ENCODE data around the gene IL19.

GRCh38 chr1:206866062-206866461 lies 95.5 kb downstream of the IL19 start:
- TF ChIP-seq POLR2A (IDR thresholded peaks at IDR 0.05; ENCODE audit: extremely low read depth, insufficient read length) = no peak
- no peak for TF ChIP-seq CTCF (IDR thresholded peaks at IDR 0.05; ENCODE audit: low read depth, low read length)
- TF ChIP-seq MAX (IDR thresholded peaks at IDR 0.05; ENCODE audit: low read depth, low read length) = no peak
- no peak for TF ChIP-seq MYC (IDR thresholded peaks at IDR 0.05; ENCODE audit: low read depth, low read length)

Measured in NB4 (cell line).